ENCODE results near the gene DHDDS. TPM values are rescaled to one million over a fixed set of nuclear protein-coding genes. Genes with fewer than 3 reads are reported as not detected.

DHDDS gene
- total RNA-seq, 2 donors from 2014 or later, result 21.3 to 52.4 TPM

DNA sequence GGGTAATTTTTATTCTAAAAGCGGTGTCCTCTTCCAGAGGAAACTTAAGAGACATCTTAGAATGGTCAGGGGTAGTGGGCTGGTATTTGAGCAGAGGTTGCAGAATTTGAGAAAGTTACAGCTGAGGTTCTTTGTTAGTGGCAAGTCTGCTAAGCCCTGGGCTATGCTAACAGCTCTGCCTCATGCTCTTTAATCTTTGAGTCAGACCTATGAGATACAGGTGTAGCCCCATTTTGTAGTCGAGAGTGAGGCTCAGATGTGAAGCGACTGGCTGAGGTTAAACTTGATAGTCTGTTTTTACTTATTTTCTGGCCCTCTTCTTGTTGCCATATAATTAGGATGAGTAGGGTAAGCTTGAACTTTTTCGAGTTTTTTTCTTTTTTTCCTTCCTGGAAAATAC, 44.8 kb downstream of the DHDDS start:
- peaks cover 16% of the 10 kb centered on the region for H3K4me1 ChIP-seq
- DNase-seq (no peak), ATAC-seq (no peak)
- no peaks in the 10 kb centered on the region for H3K27me3 ChIP-seq
- no peak for TF ChIP-seq POLR2A (IDR thresholded peaks at IDR 0.05)
- no peak for TF ChIP-seq CTCF (IDR thresholded peaks at IDR 0.05)
- no peak overlapping the region for H3K27ac ChIP-seq
- H3K4me3 ChIP-seq, result no peak overlapping the region
- intact Hi-C loops (cut with DNase I), result no loop called here
- 79 to 85% methylated on average over 4 of the region's 4 CpGs for WGBS, 2 donors
- peaks cover 0 to 6% of the 10 kb centered on the region in 2 donors for H3K36me3 ChIP-seq (replicated peaks in 1 of 2; ENCODE audit: insufficient read depth in 1 of 2, low read depth in 2 of 2)
- H3K9me3 ChIP-seq, result no peaks in the 10 kb centered on the region

DNA sequence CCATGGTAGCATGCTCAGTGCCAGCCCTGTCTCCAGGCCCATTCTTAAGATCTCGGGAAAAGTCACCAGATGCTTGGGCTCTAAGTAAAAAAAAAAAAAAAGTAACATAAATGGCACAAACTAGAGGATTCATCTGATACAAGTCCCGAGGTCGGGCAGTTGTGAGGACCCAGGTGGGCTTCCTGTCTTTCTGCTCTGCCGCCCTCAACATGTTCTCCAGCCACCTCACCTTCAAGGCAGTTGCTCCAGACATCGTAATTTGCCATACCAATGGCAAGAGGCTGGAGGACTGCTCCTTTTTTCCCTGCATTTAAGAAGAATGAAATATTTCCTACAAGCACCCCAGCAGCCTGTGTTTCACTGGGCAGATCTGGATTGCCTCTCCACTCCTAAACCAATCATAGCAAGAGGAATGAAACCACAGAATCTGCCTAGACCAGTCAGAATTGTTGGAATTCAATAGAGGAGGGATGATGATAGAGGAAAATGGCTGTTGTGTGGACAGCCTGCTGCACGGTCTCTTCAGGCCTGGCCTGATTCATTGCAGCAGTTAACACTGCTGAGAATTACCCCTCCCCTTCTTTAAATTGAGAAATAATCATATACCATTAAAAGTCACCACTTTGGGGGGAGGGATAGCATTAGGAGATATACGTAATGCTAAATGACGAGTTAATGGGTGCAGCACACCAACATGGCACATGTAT, 45.5 kb downstream of the DHDDS start:
- Histone ChIP-seq H3K36me3 (replicated peaks in 1 of 2; ENCODE audit: insufficient read depth in 1 of 2, low read depth in 2 of 2) (peaks cover 0 to 6% of the 10 kb centered on the region in 2 donors), H3K9me3 (no peaks in the 10 kb centered on the region), H3K27me3 (no peaks in the 10 kb centered on the region), H3K4me3 (no peak overlapping the region), H3K27ac (no peak overlapping the region), H3K4me1 (peaks cover 16% of the 10 kb centered on the region)
- ATAC-seq (no peak), DNase-seq (no peak)
- WGBS, 2 donors, result 75 to 80% methylated on average over 8 of the region's 8 CpGs
- no peak for TF ChIP-seq POLR2A (IDR thresholded peaks at IDR 0.05)
- TF ChIP-seq CTCF (IDR thresholded peaks at IDR 0.05), result no peak
- intact Hi-C loops (cut with DNase I), result no loop called here

- no peak overlapping the region for H3K27ac ChIP-seq
- 79 to 91% methylated on average over 3 of the region's 3 CpGs for WGBS, 2 donors
- no peaks in the 10 kb centered on the region for H3K27me3 ChIP-seq
- peaks cover 15% of the 10 kb centered on the region for H3K4me1 ChIP-seq
- TF ChIP-seq POLR2A (IDR thresholded peaks at IDR 0.05), result no peak
- TF ChIP-seq CTCF (IDR thresholded peaks at IDR 0.05), result no peak
- no peaks in the 10 kb centered on the region for H3K9me3 ChIP-seq
- DNase-seq, result no peak
- intact Hi-C loops (cut with DNase I), result no loop called here
- peaks cover 0 to 6% of the 10 kb centered on the region in 2 donors for H3K36me3 ChIP-seq (replicated peaks in 1 of 2; ENCODE audit: insufficient read depth in 1 of 2, low read depth in 2 of 2)
- H3K4me3 ChIP-seq, result no peak overlapping the region
- ATAC-seq, result no peak
Observed at GRCh38 chr1:26478159-26478558, 46.0 kb downstream of the DHDDS start.

DNA sequence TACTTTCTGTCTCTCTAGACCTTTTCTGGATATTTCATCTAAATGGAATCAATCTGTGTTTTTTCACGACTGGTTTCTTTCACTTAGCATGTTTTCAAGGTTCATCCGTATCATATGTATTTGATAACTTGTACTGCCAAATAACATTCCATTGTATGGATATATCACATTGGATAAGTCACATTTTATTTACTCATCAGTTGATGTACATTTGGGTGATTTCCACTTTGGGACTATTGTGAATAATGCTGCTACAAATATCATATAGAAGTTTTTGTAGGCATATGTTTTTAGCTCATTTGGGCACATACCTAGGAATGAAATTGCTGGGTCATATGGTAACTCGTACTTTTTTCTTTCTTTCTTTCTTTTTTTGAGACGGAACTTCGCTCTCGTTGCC, 46.9 kb downstream of the DHDDS start:
- Histone ChIP-seq H3K9me3 (no peaks in the 10 kb centered on the region), H3K4me3 (no peak overlapping the region), H3K4me1 (peaks cover 7% of the 10 kb centered on the region), H3K27ac (no peak overlapping the region), H3K27me3 (no peaks in the 10 kb centered on the region), H3K36me3 (replicated peaks in 1 of 2; ENCODE audit: insufficient read depth in 1 of 2, low read depth in 2 of 2) (peaks cover 0 to 6% of the 10 kb centered on the region in 2 donors)
- ATAC-seq (no peak), DNase-seq (no peak)
- intact Hi-C loops (cut with DNase I), result no loop called here
- TF ChIP-seq POLR2A (IDR thresholded peaks at IDR 0.05), result no peak
- no peak for TF ChIP-seq CTCF (IDR thresholded peaks at IDR 0.05)
- 92 to 95% methylated on average over 6 of the region's 6 CpGs for WGBS, 2 donors

- H3K27me3 ChIP-seq, result no peaks in the 10 kb centered on the region
- ATAC-seq (no peak), DNase-seq (no peak)
- no peaks in the 10 kb centered on the region for H3K9me3 ChIP-seq
- H3K4me3 ChIP-seq, result no peak overlapping the region
- WGBS, 2 donors, result 87 to 91% methylated on average over 2 of the region's 2 CpGs
- H3K36me3 ChIP-seq (replicated peaks in 1 of 2; ENCODE audit: insufficient read depth in 1 of 2, low read depth in 2 of 2), result no peaks in the 10 kb centered on the region
- intact Hi-C loops (cut with DNase I), result no loop called here
- TF ChIP-seq CTCF (IDR thresholded peaks at IDR 0.05) (no peak), POLR2A (IDR thresholded peaks at IDR 0.05) (no peak)
- H3K27ac ChIP-seq, result no peak overlapping the region
- no peaks in the 10 kb centered on the region for H3K4me1 ChIP-seq
Observed at GRCh38 chr1:26482921-26483320, 50.8 kb downstream of the DHDDS start.
